Activated CD8-positive, alpha-beta memory T cell treated with anti-CD3 and anti-CD28 coated beads, Interleukin-2, amount 50 U/mL, for 4 hours (primary cell): ENCODE data around the gene PGBD4.
"Not testable (repeated sequence)": the region's sequence is repeated elsewhere in the genome, so short reads cannot be mapped to it uniquely, and the experiment has no call there.

ENCODE experiments used
- DNase-seq: peaks from one replicate; pipeline ENCODE4 v3.0.0-alpha.2; 2020

PGBD4 gene

DNA sequence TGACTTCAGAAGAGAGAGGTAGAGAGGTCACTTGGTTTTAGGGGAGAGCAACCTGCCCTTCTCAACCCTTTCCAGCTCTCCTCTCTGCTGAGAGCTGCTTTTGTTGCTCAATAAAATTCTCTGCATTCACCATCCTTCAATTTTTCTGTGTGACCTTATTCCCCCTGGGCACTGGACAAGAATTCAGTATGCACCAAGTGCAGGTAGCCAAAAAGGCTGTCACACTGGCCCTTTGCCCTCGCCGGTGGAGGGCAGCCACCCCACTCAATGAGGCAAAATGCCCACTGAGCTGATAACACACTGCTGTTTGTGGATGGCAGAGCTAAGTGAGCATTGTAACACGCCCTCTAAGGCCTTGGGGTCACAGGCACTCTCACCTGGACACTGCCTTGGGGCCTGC, 12.9 kb downstream of the PGBD4 start:
- no peak for DNase-seq

DNA sequence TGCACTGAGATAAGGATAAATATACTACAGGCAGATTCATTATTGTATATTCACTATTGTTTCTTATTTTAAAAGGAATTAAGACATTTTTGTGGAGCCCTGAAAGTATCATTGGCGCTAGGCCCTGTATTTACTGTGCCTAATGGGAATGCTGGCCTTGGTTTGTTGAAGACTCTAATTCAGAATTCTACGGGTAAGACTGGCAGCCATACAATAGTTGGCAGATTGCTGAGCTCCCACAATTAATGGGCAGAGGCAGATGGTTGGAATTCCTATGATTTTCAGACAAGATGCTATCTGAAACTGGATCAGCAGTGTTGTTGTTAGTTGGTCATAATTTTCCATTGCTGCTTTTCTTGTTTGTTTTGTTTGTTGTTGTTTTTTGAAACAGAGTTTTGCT, 14.7 kb downstream of the PGBD4 start:
- no peak for DNase-seq

DNA sequence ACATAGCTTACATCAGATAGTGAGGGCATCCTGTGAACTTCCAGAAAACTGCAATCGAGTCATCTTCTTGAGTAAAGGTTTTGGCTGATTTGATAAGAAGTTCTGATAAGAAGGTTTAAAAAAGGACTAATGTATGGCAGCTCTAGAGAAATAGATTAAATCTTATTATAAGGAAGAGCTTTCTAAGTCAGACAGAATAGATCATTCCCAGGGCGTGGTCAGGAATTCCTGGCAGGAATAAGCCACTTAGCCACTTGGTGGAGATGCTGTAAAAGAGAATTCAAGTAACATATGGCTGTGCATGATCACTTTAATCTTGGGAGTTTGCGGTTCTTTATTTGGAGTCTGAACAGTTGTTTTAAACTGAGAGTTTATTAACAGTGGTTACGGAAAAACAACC, 17.4 kb downstream of the PGBD4 start:
- DNase-seq: no peak

DNA sequence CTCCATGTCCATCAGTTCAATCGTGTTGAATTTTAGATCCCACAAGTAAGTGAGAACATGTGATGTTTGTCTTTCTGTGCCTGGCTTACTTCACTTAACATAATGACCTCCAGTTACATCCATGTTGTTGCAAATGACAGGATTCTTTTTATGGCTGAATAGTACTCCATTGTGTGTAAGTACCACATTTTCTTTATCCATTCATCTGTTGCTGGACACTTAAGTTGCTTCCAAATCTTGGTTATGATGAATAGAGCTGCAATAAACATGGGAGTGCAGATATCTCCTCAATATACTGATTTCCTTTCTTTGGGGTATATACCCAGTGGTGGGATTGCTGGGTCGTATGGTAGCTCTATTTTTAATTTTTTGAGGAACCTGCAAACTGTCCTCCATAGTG, 18.5 kb downstream of the PGBD4 start:
- not testable (repeated sequence) for DNase-seq

DNA sequence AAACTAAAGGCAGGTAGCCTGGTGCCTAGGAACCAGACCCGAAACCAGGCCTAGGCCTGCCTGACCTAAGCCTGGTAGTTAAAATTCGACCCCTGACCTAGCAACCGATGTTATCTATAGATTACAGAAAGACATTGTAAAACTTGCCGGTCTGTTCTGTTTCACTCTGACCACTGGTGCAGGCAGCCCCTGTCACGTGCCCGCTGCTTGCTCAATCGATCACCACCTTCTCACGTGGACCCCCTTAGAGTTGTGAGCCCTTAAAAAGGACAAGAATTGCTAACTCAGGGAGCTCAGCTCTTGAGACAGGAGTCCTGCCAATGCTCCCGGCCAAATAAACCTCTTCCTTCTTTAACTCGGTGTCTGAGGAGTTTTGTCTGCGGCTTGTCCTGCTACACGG, 19.9 kb downstream of the PGBD4 start:
- DNase-seq: not testable (repeated sequence)

DNA sequence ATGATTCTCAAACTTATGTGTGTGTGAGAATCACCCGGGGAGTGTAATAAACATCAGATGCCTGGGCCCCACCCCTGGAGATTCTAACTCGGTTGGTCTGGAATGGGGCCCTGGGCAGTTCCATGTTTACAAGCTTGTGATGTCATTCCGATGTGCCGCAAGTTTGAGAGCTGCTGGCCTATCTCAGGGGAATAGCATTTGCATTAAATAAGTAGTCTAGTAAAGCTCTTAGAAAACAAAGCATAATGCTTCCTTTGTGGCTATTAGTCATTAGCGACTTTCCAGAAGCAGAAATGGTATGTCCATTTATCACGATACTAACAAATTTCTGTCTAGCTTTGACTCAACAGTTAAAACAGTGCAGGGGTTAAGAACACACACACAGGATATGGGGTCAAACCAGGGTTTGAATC, 20.9 kb downstream of the PGBD4 start:
- no peak for DNase-seq

DNA sequence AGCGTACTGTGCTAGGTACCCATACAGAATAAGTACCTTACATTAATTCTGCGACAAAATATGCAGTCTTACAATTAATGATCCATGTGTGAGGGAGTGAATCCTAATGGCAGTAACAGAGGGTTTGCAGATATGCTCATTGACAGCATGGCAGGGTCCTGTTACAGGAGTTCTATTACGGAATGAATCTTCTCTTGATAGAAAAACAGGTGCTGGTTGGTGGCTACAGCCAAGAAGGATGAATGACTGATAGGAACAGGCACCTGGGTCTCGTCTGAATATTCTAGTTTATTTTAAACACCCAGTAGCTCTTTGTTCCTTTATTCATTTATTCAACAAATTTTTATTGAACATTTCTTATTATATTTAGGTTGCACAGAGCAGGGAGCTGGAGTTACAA, 22.8 kb downstream of the PGBD4 start:
- no peak for DNase-seq

DNA sequence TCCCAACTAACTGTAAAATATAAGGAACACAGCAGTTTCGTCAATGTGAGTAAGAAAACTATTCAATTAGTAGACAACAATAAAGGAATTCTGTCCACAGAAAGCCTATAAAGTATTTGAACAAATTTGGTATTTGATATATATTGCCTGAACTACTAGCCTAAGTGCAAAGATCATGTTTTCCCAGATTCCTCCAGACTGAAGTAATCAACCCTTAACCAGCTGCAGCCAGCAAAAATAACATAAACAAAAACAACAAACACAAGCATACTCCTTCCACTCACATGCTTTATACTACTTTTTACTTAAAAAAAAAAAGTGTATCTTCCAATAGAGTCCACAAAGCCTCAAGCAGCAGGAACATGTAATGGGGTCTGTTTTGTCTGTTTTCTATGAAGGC, 24.1 kb downstream of the PGBD4 start:
- no peak for DNase-seq

DNA sequence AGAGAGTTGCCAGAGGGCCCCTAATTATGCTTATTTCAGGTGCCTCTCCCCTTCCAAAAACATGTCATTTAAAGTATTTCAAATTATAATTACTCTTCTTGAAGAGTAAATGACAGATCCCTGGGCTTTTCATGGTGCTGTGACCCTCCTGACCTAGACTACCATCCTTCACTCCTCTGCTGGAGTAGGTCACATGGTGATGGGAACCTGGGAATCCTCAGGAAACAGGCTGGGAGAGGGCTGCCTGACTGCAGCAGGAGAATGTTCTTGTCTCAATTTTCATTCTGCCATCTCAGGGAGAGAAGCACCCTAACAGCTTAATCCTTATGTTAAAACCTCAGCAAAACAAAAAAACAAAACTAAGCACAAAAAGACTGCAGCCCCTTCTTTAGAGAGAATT, 24.6 kb downstream of the PGBD4 start:
- no peak for DNase-seq

DNA sequence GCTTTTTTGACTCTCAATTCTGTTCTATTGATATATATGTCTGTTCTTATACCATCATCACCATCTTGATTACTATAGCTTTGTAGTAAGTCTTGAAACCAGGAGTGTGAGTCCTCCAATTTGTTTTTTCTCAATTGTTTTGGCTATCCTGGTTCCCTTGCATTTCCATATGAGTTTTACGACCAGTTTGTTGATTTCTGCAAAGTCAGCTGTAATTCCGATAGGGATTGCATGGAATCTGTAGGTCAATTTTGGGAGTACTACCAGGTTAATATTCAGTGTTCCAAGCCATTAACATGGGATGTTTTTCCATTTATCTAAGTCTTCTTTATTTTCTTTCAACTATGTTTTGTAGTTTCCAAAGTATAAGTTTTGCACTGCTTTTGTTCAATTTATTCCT, 27.0 kb downstream of the PGBD4 start:
- no peak for DNase-seq

DNA sequence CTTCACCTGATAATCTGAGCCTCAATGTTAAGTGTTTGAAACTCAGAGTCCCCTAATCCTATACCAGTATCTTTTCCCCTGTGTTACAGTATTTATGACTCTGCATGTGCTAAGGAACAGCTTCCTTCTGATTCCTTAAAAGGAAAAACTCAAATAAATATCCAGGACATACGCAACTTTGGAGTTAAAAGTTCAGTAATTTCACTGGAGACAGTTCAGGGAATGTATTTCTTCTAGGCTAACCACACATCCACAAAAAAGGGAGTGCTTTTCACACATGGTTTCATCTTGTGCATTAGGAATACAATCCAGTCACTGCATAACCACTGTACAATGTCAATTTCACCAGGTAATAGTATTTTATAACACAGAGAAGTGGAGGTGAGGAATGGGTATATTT, 31.0 kb downstream of the PGBD4 start:
- DNase-seq: no peak

DNA sequence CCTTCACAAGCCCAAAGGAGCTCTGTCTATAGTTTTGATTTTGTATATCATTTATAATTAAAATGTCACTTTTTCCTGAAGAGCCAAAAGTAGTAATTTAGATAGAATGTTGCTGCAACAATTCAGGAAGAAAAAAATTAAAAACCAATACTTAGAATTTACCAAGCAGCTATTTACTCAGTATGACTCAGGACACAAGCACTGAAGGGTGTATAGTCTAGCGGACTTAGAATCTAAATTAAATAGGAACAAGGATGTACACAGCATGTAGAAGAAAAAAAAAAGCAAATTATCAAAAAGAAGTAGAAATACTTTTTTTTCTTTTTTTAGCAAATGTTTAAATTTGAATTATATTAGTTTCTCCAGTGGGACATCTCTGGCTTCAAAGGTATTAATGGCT, 31.6 kb downstream of the PGBD4 start:
- no peak for DNase-seq

DNA sequence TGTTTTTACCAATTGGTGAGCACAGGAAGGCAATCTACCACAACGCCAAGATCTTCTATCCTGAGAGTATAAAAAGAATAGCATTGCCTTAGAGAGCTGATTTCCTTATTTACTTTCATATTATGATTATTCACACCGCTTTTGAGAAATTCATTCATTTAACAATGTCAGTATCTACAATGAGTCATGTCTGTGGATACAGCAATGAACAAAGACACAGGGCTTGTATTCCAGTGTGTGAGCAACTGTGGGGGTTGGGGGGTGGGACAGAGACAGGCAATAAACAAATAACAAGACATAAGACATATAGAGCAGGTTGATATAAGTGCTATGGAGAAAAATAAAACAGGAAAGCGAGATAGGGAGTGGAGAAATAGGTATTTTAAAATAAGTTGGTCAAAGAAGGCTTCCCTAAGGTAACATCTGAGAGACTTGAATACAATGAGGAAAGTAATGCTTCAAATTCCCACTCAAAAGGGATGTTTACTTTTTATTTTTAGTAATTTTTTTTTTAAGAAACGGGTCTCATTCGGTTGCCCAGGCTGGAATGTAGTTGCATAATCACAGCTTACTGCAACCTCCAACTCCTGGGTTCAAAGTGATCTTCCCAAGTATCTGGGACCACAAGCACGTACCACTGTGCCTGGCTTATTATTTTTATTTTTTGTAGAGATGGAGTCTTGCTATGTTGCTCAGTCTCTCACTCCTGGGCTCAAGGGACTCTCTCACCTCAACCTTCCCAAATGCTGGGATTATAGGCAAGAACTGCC, 45.7 kb downstream of the PGBD4 start:
- no peak for DNase-seq

DNA sequence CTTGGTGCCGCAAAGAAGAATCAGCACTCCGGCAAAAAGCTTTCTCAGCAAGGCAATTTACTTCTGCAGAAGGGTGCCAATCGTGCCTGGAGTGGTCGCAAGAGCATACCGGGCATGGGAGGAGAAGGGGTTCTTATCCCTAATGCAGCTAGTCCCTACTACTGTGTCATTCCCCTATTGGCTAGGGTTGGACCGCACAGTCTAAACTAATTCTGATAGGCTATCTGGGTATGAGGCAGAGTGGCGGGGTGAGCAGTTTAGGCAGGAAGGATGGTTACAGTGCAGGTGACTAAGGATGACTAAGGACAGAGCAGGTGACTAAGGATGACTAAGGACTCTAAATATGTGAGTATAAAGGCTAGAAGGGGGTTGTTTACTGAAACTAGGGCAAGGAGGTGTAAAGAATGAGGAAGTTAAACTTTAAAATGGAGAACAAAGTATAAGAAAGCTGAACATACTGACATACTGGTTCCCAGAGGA, 52.9 kb downstream of the PGBD4 start:
- no peak for DNase-seq

DNA sequence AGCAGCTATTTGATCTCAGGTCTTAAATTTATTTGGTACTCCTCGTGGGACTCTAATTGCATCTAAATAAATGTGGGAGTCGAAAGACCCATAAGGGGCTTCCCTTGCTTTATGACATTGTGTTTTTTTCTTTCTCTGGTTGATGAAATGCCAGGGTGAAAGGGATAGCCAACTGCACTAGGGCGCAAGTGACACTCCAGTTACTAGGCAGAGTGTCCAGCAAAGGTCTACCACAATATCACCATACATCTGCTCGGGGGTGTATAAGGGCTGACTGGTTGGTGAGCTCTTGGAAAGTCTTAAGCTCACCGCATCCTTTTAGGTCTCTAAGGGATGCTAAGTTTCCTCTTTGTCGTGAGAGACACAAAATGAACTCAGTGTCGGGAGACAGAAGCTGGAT, 54.0 kb downstream of the PGBD4 start:
- DNase-seq: no peak
